H9 (cell line): ENCODE data around the gene ANXA9. TPM values are rescaled to one million over a fixed set of nuclear protein-coding genes. Genes with fewer than 3 reads are reported as not detected.

Source experiments
- DNase-seq: peaks from one replicate; pipeline ENCODE4 v3.0.0-alpha.2; 2017
- H2AFZ ChIP-seq: one replicate; pipeline ENCODE4 v1.6.1; 2013; ENCODE audit warnings: mild to moderate bottlenecking, low read length, control low read depth, moderate library complexity
- H2AK5ac ChIP-seq: 2 replicates; pipeline ENCODE4 v1.6.1; 2013; ENCODE audit warnings: low read length, control low read depth, mixed read lengths; ENCODE audit not compliant: insufficient read length
- H2BK120ac ChIP-seq: one replicate; pipeline ENCODE4 v1.6.1; 2013; ENCODE audit warnings: low read depth, mild to moderate bottlenecking, low read length, control low read depth, inconsistent platforms; ENCODE audit not compliant: poor library complexity, severe bottlenecking
- H2BK12ac ChIP-seq: 2 replicates; pipeline ENCODE4 v1.6.1; 2013; ENCODE audit warnings: low read length, control low read depth, mixed read lengths, low read depth; ENCODE audit not compliant: insufficient read length
- H2BK15ac ChIP-seq: 2 replicates; pipeline ENCODE4 v1.6.1; 2013; ENCODE audit warnings: low read depth, low read length, control low read depth
- H2BK20ac ChIP-seq: one replicate; pipeline ENCODE4 v1.6.1; 2013; ENCODE audit warnings: low read depth, mild to moderate bottlenecking, low read length, control low read depth, inconsistent platforms; ENCODE audit not compliant: poor library complexity, severe bottlenecking
- H2BK5ac ChIP-seq: 2 replicates; pipeline ENCODE4 v1.6.1; 2013; ENCODE audit warnings: low read length, control low read depth, mixed read lengths; ENCODE audit not compliant: insufficient read length
- H3K14ac ChIP-seq: 2 replicates; pipeline ENCODE4 v1.6.1; 2013; ENCODE audit warnings: low read length, control low read depth; ENCODE audit not compliant: insufficient read depth
- H3K18ac ChIP-seq: 2 replicates; pipeline ENCODE4 v1.6.1; 2013; ENCODE audit warnings: low read depth, mild to moderate bottlenecking, mixed read lengths, low read length, control low read depth; ENCODE audit not compliant: insufficient read length
- H3K23ac ChIP-seq: 2 replicates; pipeline ENCODE4 v1.6.1; 2013; ENCODE audit warnings: low read length, control low read depth, mixed read lengths, low read depth; ENCODE audit not compliant: insufficient read length
- H3K23me2 ChIP-seq: 2 replicates; pipeline ENCODE4 v1.6.1; 2013; ENCODE audit warnings: low read depth, mild to moderate bottlenecking, mixed read lengths, low read length, control low read depth; ENCODE audit not compliant: insufficient read length, poor library complexity, severe bottlenecking
- H3K27ac ChIP-seq: 2 replicates; pipeline ENCODE4 v1.5.1; 2013; ENCODE audit warnings: low read length, control low read depth, mixed read lengths, low read depth; ENCODE audit not compliant: insufficient read length
- H3K27me3 ChIP-seq: 2 replicates; pipeline ENCODE4 v1.6.1; 2013; ENCODE audit warnings: low read length, control low read depth, inconsistent platforms; ENCODE audit not compliant: insufficient read depth
- H3K4ac ChIP-seq: 2 replicates; pipeline ENCODE4 v1.6.1; 2013; ENCODE audit warnings: low read depth, mild to moderate bottlenecking, control low read depth, inconsistent platforms, low read length, moderate library complexity
- H3K4me1 ChIP-seq: 2 replicates; pipeline ENCODE4 v1.6.1; 2013; ENCODE audit warnings: low read length, control low read depth, inconsistent platforms; ENCODE audit not compliant: insufficient read depth
- H3K4me2 ChIP-seq: 2 replicates; pipeline ENCODE4 v1.6.1; 2013; ENCODE audit warnings: low read length, control low read depth, mixed read lengths; ENCODE audit not compliant: insufficient read length, insufficient read depth
- H3K56ac ChIP-seq: 2 replicates; pipeline ENCODE4 v1.6.1; 2013; ENCODE audit warnings: low read depth, mild to moderate bottlenecking, mixed read lengths, low read length, control low read depth; ENCODE audit not compliant: insufficient read length
- H3K79me1 ChIP-seq: 2 replicates; pipeline ENCODE4 v1.6.1; 2013; ENCODE audit warnings: low read depth, mild to moderate bottlenecking, moderate library complexity, low read length, control low read depth, inconsistent platforms; ENCODE audit not compliant: insufficient read depth, poor library complexity, severe bottlenecking
- H3K79me2 ChIP-seq: 2 replicates; pipeline ENCODE4 v1.6.1; 2013; ENCODE audit warnings: low read length, control low read depth, inconsistent platforms; ENCODE audit not compliant: insufficient read depth
- H3K9ac ChIP-seq: 2 replicates; pipeline ENCODE4 v1.6.1; 2013; ENCODE audit warnings: low read length, control low read depth, mixed read lengths; ENCODE audit not compliant: insufficient read length; ENCODE audit errors: extremely low read depth
- H3K9me3 ChIP-seq: one replicate; pipeline ENCODE4 v1.6.1; 2013; ENCODE audit warnings: low read depth, low read length, inconsistent platforms; ENCODE audit not compliant: control insufficient read depth
- H3T11ph ChIP-seq: one replicate; pipeline ENCODE4 v1.6.1; 2013; ENCODE audit warnings: mild to moderate bottlenecking, low read length, control low read depth, inconsistent platforms
- H4K20me1 ChIP-seq: one replicate; pipeline ENCODE4 v1.6.1; 2013; ENCODE audit not compliant: control insufficient read depth, insufficient read length, insufficient read depth
- H4K5ac ChIP-seq: 2 replicates; pipeline ENCODE4 v1.6.1; 2013; ENCODE audit warnings: low read depth, mild to moderate bottlenecking, mixed read lengths, low read length, control low read depth; ENCODE audit not compliant: insufficient read length
- H4K8ac ChIP-seq: replicated peaks from 2 replicates; pipeline ENCODE4 v1.6.1; 2013; ENCODE audit warnings: low read length, control low read depth, mixed read lengths, low read depth; ENCODE audit not compliant: insufficient read length
- H4K91ac ChIP-seq: 2 replicates; pipeline ENCODE4 v1.6.1; 2013; ENCODE audit warnings: low read depth, mild to moderate bottlenecking, moderate library complexity, mixed read lengths, low read length, control low read depth; ENCODE audit not compliant: insufficient read length
- H3K27ac Mint-ChIP-seq, 3 experiments: 2 replicates in 2 of 3; 3 replicates in 1 of 3; pipeline ENCODE4 v1.8.0; 2020 to 2021; ENCODE audit warnings: mixed read lengths in 3 of 3, mild to moderate bottlenecking in 1 of 3, moderate library complexity in 1 of 3
- H3K27me3 Mint-ChIP-seq: 2 replicates; pipeline ENCODE4 v1.8.0; 2021; ENCODE audit warnings: low read depth, mild to moderate bottlenecking, moderate library complexity, mixed read lengths
- H3K36me3 Mint-ChIP-seq, 3 experiments: 2 replicates in 2 of 3; 3 replicates in 1 of 3; pipeline ENCODE4 v1.8.0; 2020 to 2021; ENCODE audit warnings: low read depth in 3 of 3, mixed read lengths in 3 of 3; ENCODE audit not compliant: insufficient read depth in 1 of 3
- H3K4me1 Mint-ChIP-seq, 2 experiments: 2 replicates each; pipeline ENCODE4 v1.8.0; 2020; ENCODE audit warnings: mixed read lengths in 2 of 2
- H3K4me3 Mint-ChIP-seq, 2 experiments: 2 replicates in 1 of 2; 3 replicates in 1 of 2; pipeline ENCODE4 v1.8.0; 2020 to 2021; ENCODE audit warnings: mild to moderate bottlenecking in 2 of 2, mixed read lengths in 2 of 2, moderate library complexity in 1 of 2
- H3K9me3 Mint-ChIP-seq, 2 experiments: 2 replicates in 1 of 2; 3 replicates in 1 of 2; pipeline ENCODE4 v1.8.0; 2020; ENCODE audit warnings: mild to moderate bottlenecking in 2 of 2, mixed read lengths in 2 of 2, moderate library complexity in 1 of 2
- WGBS: extraction: QIAGEN DNeasy Blood & Tissue Kit; methylation state at CpG from one replicate; pipeline ENCODE4 v1.1.7; 2013; ENCODE audit warnings: missing lambda C conversion rate, low lambda C conversion rate, mixed read lengths; ENCODE audit not compliant: insufficient read length; ENCODE audit errors: extremely low coverage; 5-methylcytosine and 5-hydroxymethylcytosine counted together
- total RNA-seq: library from RNA; stranded (reverse); gene quantifications from 2 replicates; pipeline ENCODE4 v1.2.1, GENCODE V29; 2021
- TF ChIP-seq, protein P1 (sequence below): fragments of 200-600 bp; sonication (generic); conservative IDR thresholded peaks from 3 replicates; pipeline ENCODE4 v1.8.0; 2021; ENCODE audit warnings: antibody characterized with exemption, mild to moderate bottlenecking

ANXA9 gene
- total RNA-seq, 1 experiment from 2014 or later = 0.92 TPM

DNA sequence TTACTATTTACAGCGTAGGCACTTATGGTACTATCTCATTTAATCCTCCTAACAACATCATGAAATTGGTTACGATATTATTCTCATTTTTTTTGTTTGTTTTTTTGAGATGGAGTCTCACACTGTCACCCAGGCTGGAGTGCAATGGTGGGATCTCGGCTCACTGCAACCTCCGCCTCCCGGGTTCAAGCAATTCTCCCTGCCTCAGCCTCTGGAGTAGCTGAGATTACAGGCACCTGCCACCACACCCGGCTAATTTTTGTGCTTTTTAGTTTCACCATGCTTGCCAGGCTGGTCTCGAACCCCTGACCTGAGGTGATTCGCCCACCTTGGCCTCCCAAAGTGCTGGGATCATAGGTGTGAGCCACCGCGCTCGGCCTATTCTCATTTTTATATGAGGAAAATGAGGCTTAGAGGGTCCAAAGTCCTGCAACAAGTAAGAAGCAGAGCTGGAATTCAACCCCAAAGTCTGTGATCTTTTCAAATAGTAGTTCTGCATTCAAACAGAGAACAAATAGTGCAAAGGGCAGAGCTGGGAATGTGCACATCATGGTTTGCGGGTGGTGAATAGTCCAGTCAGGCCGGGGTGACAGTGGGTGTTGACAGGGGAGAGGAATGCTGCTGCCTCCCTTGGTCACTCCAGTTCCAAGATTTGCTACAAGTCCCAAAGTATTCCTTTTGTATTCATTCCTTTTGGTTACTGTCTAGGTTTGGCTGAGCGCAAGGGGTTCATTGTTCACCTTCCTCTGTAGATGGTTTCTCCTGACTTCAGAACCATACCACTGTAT, 30.8 kb downstream of the ANXA9 start:
- H3K4me1 ChIP-seq = peaks cover 1% of the 10 kb centered on the region; the same call in 1 of the 2 replicates
- H3K4me2 ChIP-seq = no peak overlapping the region
- H3K27me3 ChIP-seq = no peaks in the 10 kb centered on the region
- no peak overlapping the region for H3K56ac ChIP-seq
- no CpG with 5 or more reads among the region's 14 CpGs for WGBS
- no peak overlapping the region for H2AK5ac ChIP-seq
- no peak overlapping the region for H3K27ac ChIP-seq
- H2BK12ac ChIP-seq = no peak overlapping the region
- no peak overlapping the region for H2BK120ac ChIP-seq
- no peak overlapping the region for H4K91ac ChIP-seq
- TF ChIP-seq, protein P1, sequence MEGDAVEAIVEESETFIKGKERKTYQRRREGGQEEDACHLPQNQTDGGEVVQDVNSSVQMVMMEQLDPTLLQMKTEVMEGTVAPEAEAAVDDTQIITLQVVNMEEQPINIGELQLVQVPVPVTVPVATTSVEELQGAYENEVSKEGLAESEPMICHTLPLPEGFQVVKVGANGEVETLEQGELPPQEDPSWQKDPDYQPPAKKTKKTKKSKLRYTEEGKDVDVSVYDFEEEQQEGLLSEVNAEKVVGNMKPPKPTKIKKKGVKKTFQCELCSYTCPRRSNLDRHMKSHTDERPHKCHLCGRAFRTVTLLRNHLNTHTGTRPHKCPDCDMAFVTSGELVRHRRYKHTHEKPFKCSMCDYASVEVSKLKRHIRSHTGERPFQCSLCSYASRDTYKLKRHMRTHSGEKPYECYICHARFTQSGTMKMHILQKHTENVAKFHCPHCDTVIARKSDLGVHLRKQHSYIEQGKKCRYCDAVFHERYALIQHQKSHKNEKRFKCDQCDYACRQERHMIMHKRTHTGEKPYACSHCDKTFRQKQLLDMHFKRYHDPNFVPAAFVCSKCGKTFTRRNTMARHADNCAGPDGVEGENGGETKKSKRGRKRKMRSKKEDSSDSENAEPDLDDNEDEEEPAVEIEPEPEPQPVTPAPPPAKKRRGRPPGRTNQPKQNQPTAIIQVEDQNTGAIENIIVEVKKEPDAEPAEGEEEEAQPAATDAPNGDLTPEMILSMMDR = no peak
- no peak overlapping the region for H3K4ac ChIP-seq
- Mint-ChIP-seq H3K27ac (no peak overlapping the region), H3K9me3 (no peaks in the 10 kb centered on the region; a peak in 2 of 5 replicates), H3K27me3 (no peaks in the 10 kb centered on the region), H3K4me3 (no peak overlapping the region), H3K4me1 (peaks cover 9 to 12% of the 10 kb centered on the region in 2 experiments), H3K36me3 (peaks cover 0 to 2% (median 0%) of the 10 kb centered on the region in 3 experiments; a peak in 1 of 7 replicates)
- H3K79me1 ChIP-seq = no peaks in the 10 kb centered on the region
- no peak overlapping the region for H3K18ac ChIP-seq
- H3T11ph ChIP-seq = no peak overlapping the region
- H3K14ac ChIP-seq = no peak overlapping the region
- H2BK15ac ChIP-seq = no peak overlapping the region
- DNase-seq = no peak
- no peaks in the 10 kb centered on the region; the same call in 1 of the 2 replicates for H3K79me2 ChIP-seq
- no peak overlapping the region for H2BK5ac ChIP-seq
- H4K20me1 ChIP-seq = no peaks in the 10 kb centered on the region
- no peak overlapping the region for H3K9ac ChIP-seq
- H4K5ac ChIP-seq = no peak overlapping the region
- H2BK20ac ChIP-seq = no peak overlapping the region
- H4K8ac ChIP-seq = no peak overlapping the region
- H3K9me3 ChIP-seq = no peaks in the 10 kb centered on the region
- no peak overlapping the region for H3K23ac ChIP-seq
- no peak overlapping the region for H2AFZ ChIP-seq
- peaks cover 9% of the 10 kb centered on the region for H3K23me2 ChIP-seq
